Transverse colon (tissue), 4 donors: ENCODE data around the gene GPC5. TPM values are rescaled to one million over a fixed set of nuclear protein-coding genes. Genes with fewer than 3 reads are reported as not detected.

ENCODE experiments used
- DNase-seq: peaks from one replicate; pipeline ENCODE4 v3.0.0-alpha.2; 2019
- H3K27ac ChIP-seq, 4 donors: fragments of 200-600 bp; sonication (generic); 2 replicates each; pipeline ENCODE4 v1.5.1; 2016 to 2018; ENCODE audit warnings: inconsistent platforms in 4 of 4
- H3K27me3 ChIP-seq: fragments of 200-600 bp; sonication (generic); 2 replicates; pipeline ENCODE4 v1.5.1; 2017; ENCODE audit warnings: inconsistent platforms
- H3K36me3 ChIP-seq, 4 donors: fragments of 200-600 bp; sonication (generic); 2 replicates each; pipeline ENCODE4 v1.5.1; 2017 to 2019; ENCODE audit warnings: inconsistent platforms in 4 of 4
- H3K4me1 ChIP-seq, 4 donors: fragments of 200-600 bp; sonication (generic); 2 replicates each; pipeline ENCODE4 v1.5.1; 2017 to 2020; ENCODE audit warnings: inconsistent platforms in 4 of 4
- H3K4me3 ChIP-seq, 4 donors: fragments of 200-600 bp; sonication (generic); 1 replicate in 1 of 4; 2 replicates in 3 of 4; pipeline versions ENCODE4 v1.5.1 to v1.6.1; 2017 to 2019; ENCODE audit warnings: inconsistent platforms in 4 of 4
- H3K9me3 ChIP-seq, 2 donors: fragments of 200-600 bp; sonication (generic); 2 replicates each; pipeline ENCODE4 v1.5.1; 2017 to 2019; ENCODE audit warnings: inconsistent platforms in 2 of 2
- CTCF ChIP-seq, 5 experiments: fragments of 200-600 bp in 3 of 5; fragments of 450-650 bp in 2 of 5; sonication (generic) in 3 of 5; IDR thresholded peaks; 1 replicate in 2 of 5; 2 replicates in 3 of 5; pipeline ENCODE4 v1.5.1; 2016 to 2017; ENCODE audit warnings: antibody characterized with exemption in 5 of 5, inconsistent platforms in 3 of 5, mild to moderate bottlenecking in 2 of 5, moderate library complexity in 1 of 5
- EP300 ChIP-seq: sonication (generic); formaldehyde crosslinking; IDR thresholded peaks from one replicate; pipeline ENCODE4 v1.6.1; 2017; ENCODE audit warnings: antibody characterized with exemption, low read depth
- POLR2A ChIP-seq: fragments of 450-650 bp; IDR thresholded peaks from one replicate; pipeline ENCODE4 v1.6.1; 2016; ENCODE audit warnings: antibody characterized with exemption, mild to moderate bottlenecking, moderate library complexity
- POLR2AphosphoS5 ChIP-seq, 3 donors: sonication (generic); formaldehyde crosslinking; IDR thresholded peaks; one replicate each; pipeline ENCODE4 v1.6.1; 2016; ENCODE audit warnings: antibody characterized with exemption in 3 of 3
- WGBS, 2 donors: methylation state at CpG; one replicate each; pipeline ENCODE4 v1.1.5; 2018; ENCODE audit warnings: low coverage in 1 of 2; 5-methylcytosine and 5-hydroxymethylcytosine counted together
- in situ Hi-C, 4 donors: fragments of 200-750 bp; cut with MboI; loops; one replicate each; pipeline versions ENCODE4 v1.15.0 to v1.15.1; 2017; ENCODE audit warnings: low sequenced_read_pairs in 3 of 4, low pct_ligation_motif_present in 1 of 4, low pct_unique_long_range_greater_than_20kb in 1 of 4
- intact Hi-C: fragments of 100-400 bp; cut with DNase I; formaldehyde crosslinking; loops from one replicate; pipeline ENCODE4 v1.15.1; 2023; ENCODE audit warnings: low total_unique reads
- total RNA-seq, 4 donors: library from RNA; depleted of rRNA; stranded (reverse); fragments of >200 nt; gene quantifications; one replicate each; pipeline ENCODE4 v1.1.0, GENCODE V29; 2016

The GPC5 gene
- total RNA-seq, 4 donors from 2014 or later = 0.48 to 1.4 TPM; not detected in 2

GRCh38 chr13:92137520-92137919 is 739.1 kb downstream of the GPC5 start:
- no peak for DNase-seq
- WGBS, 2 donors = 61 to 68% methylated on average over 3 of the region's 3 CpGs
- Histone ChIP-seq H3K9me3 (no peaks in the 10 kb centered on the region), H3K4me3 (no peak overlapping the region), H3K4me1 (no peaks in the 10 kb centered on the region), H3K27me3 (no peaks in the 10 kb centered on the region), H3K36me3 (no peaks in the 10 kb centered on the region), H3K27ac (no peak overlapping the region)
- in situ Hi-C loops (no loop called here), intact Hi-C loops (no loop called here)
- TF ChIP-seq POLR2AphosphoS5 (IDR thresholded peaks at IDR 0.05) = no peak
- TF ChIP-seq EP300 = no peak
- no peak for TF ChIP-seq CTCF (IDR thresholded peaks at IDR 0.05)
- no peak for TF ChIP-seq POLR2A

- H3K4me3 ChIP-seq = no peak overlapping the region
- no peaks in the 10 kb centered on the region for H3K9me3 ChIP-seq
- no peaks in the 10 kb centered on the region for H3K4me1 ChIP-seq
- in situ Hi-C loops (no loop called here), intact Hi-C loops (no loop called here)
- H3K27ac ChIP-seq = no peak overlapping the region
- no peaks in the 10 kb centered on the region for H3K36me3 ChIP-seq
- no peak for TF ChIP-seq POLR2AphosphoS5 (IDR thresholded peaks at IDR 0.05)
- H3K27me3 ChIP-seq = no peaks in the 10 kb centered on the region
- DNase-seq = no peak
Observed at GRCh38 chr13:92143766-92144165, 745.3 kb downstream of the GPC5 start.

- intact Hi-C loops (no loop called here), in situ Hi-C loops (no loop called here)
- no peak for DNase-seq
- Histone ChIP-seq H3K36me3 (no peaks in the 10 kb centered on the region), H3K4me3 (no peak overlapping the region), H3K27me3 (no peaks in the 10 kb centered on the region), H3K4me1 (no peaks in the 10 kb centered on the region), H3K27ac (no peak overlapping the region), H3K9me3 (no peaks in the 10 kb centered on the region)
- WGBS, 2 donors = 60 to 64% methylated on average over 1 of the region's 1 CpG
- TF ChIP-seq POLR2A (no peak), CTCF (IDR thresholded peaks at IDR 0.05) (no peak), EP300 (no peak), POLR2AphosphoS5 (IDR thresholded peaks at IDR 0.05) (no peak)
Observed at GRCh38 chr13:92150606-92151005, 752.2 kb downstream of the GPC5 start.

GRCh38 chr13:92158346-92158745 is 759.9 kb downstream of the GPC5 start:
- no peaks in the 10 kb centered on the region for H3K36me3 ChIP-seq
- H3K4me1 ChIP-seq = no peaks in the 10 kb centered on the region
- DNase-seq = no peak
- no peak overlapping the region for H3K27ac ChIP-seq
- in situ Hi-C loops = no loop called here
- no peaks in the 10 kb centered on the region for H3K27me3 ChIP-seq
- no peaks in the 10 kb centered on the region for H3K9me3 ChIP-seq
- H3K4me3 ChIP-seq = no peak overlapping the region
- WGBS, 2 donors = 49 to 69% methylated on average over 3 of the region's 3 CpGs
- TF ChIP-seq POLR2A = no peak
- TF ChIP-seq CTCF (IDR thresholded peaks at IDR 0.05) = no peak
- TF ChIP-seq POLR2AphosphoS5 (IDR thresholded peaks at IDR 0.05) = no peak
- no peak for TF ChIP-seq EP300
- intact Hi-C loops = no loop called here

- H3K27ac ChIP-seq = no peak overlapping the region
- TF ChIP-seq POLR2A (no peak), EP300 (no peak), CTCF (IDR thresholded peaks at IDR 0.05) (no peak), POLR2AphosphoS5 (IDR thresholded peaks at IDR 0.05) (no peak)
- 83 to 86% methylated on average over 1 to 5 of the region's 5 CpGs for WGBS, 2 donors
- in situ Hi-C loops = no loop called here
- no peak overlapping the region for H3K4me3 ChIP-seq
- no peaks in the 10 kb centered on the region for H3K27me3 ChIP-seq
- no peaks in the 10 kb centered on the region for H3K9me3 ChIP-seq
- DNase-seq = no peak
- intact Hi-C loops = no loop called here
- no peaks in the 10 kb centered on the region for H3K4me1 ChIP-seq
- H3K36me3 ChIP-seq = no peaks in the 10 kb centered on the region
Observed at GRCh38 chr13:92164822-92165221, 766.4 kb downstream of the GPC5 start.
